ENCODE results near the gene SULT2A1.

SULT2A1 gene

DNA sequence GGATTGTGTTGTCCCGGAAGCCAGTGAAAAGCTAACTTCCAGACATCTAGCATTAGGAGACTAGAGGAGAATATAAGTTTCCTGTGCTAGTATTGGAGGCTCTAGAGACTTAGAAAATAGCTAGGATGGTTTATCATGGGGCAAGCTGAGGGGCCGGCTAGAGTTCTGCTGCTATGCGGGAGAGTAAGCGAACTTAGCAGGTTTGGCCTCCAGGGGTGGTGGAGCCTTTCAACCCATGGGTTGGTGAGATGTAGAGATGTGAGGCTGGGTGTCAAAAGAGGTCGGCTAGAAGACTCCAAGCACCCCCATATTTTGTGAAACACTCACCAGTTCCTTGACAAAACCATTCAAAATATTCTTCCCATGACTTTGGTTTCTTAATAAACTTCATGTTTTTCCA is 4.4 kb downstream of the SULT2A1 start:
- TF ChIP-seq SIN3A (IDR thresholded peaks at IDR 0.05; ENCODE audit: borderline replicate concordance, insufficient read depth, low read length), result no peak
- TF ChIP-seq POLR2AphosphoS5 (IDR thresholded peaks at IDR 0.05; ENCODE audit: low read depth, low read length), result no peak
- TF ChIP-seq, protein P1, sequence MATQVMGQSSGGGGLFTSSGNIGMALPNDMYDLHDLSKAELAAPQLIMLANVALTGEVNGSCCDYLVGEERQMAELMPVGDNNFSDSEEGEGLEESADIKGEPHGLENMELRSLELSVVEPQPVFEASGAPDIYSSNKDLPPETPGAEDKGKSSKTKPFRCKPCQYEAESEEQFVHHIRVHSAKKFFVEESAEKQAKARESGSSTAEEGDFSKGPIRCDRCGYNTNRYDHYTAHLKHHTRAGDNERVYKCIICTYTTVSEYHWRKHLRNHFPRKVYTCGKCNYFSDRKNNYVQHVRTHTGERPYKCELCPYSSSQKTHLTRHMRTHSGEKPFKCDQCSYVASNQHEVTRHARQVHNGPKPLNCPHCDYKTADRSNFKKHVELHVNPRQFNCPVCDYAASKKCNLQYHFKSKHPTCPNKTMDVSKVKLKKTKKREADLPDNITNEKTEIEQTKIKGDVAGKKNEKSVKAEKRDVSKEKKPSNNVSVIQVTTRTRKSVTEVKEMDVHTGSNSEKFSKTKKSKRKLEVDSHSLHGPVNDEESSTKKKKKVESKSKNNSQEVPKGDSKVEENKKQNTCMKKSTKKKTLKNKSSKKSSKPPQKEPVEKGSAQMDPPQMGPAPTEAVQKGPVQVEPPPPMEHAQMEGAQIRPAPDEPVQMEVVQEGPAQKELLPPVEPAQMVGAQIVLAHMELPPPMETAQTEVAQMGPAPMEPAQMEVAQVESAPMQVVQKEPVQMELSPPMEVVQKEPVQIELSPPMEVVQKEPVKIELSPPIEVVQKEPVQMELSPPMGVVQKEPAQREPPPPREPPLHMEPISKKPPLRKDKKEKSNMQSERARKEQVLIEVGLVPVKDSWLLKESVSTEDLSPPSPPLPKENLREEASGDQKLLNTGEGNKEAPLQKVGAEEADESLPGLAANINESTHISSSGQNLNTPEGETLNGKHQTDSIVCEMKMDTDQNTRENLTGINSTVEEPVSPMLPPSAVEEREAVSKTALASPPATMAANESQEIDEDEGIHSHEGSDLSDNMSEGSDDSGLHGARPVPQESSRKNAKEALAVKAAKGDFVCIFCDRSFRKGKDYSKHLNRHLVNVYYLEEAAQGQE (IDR thresholded peaks at IDR 0.05; ENCODE audit: insufficient read depth in 1 of 2, low read depth in 2 of 2, low read length in 2 of 2), result no peak
- TF ChIP-seq FOXP2 (optimal IDR thresholded peaks at IDR 0.05; ENCODE audit: borderline replicate concordance, extremely low read depth, extremely low read length, insufficient read depth), result no peak
- no peak for TF ChIP-seq TAF1 (IDR thresholded peaks at IDR 0.05; ENCODE audit: borderline replicate concordance, insufficient read depth, low read length)

- TF ChIP-seq TAF1 (IDR thresholded peaks at IDR 0.05; ENCODE audit: borderline replicate concordance, insufficient read depth, low read length), result no peak
- TF ChIP-seq, protein P1 (IDR thresholded peaks at IDR 0.05; ENCODE audit: insufficient read depth in 1 of 2, low read depth in 2 of 2, low read length in 2 of 2), result no peak
- no peak for TF ChIP-seq POLR2AphosphoS5 (IDR thresholded peaks at IDR 0.05; ENCODE audit: low read depth, low read length)
- TF ChIP-seq SIN3A (IDR thresholded peaks at IDR 0.05; ENCODE audit: borderline replicate concordance, insufficient read depth, low read length), result no peak
- TF ChIP-seq FOXP2 (optimal IDR thresholded peaks at IDR 0.05; ENCODE audit: borderline replicate concordance, extremely low read depth, extremely low read length, insufficient read depth), result no peak
Observed at GRCh38 chr19:47878906-47879305, 7.2 kb downstream of the SULT2A1 start.

DNA sequence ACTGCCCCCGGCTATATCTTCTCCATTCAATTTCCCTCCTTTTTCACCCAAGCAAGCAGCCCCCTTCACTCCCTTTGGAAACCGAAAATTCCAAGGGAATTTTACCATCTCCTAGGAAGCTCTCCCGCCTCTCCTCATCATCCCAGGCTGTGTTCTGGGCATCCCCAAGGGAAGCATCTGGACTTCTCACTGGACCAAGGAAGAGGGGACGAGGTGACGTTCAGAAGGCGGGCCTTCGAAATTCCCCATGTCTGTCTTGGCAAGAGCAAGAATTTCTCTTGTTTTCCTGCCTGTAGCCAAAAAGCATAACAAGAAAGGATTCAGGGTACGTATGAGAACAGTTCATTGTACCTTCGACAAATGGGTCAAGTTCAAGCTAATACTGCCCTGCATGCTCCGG is 20.9 kb downstream of the SULT2A1 start:
- TF ChIP-seq FOXP2 (optimal IDR thresholded peaks at IDR 0.05; ENCODE audit: borderline replicate concordance, extremely low read depth, extremely low read length, insufficient read depth) (no peak), TAF1 (IDR thresholded peaks at IDR 0.05; ENCODE audit: borderline replicate concordance, insufficient read depth, low read length) (no peak), SIN3A (IDR thresholded peaks at IDR 0.05; ENCODE audit: borderline replicate concordance, insufficient read depth, low read length) (no peak), POLR2AphosphoS5 (IDR thresholded peaks at IDR 0.05; ENCODE audit: low read depth, low read length) (no peak)
- TF ChIP-seq, protein P1 (IDR thresholded peaks at IDR 0.05; ENCODE audit: insufficient read depth in 1 of 2, low read depth in 2 of 2, low read length in 2 of 2), result no peak

GRCh38 chr19:47863514-47863936 is 22.6 kb downstream of the SULT2A1 start:
- TF ChIP-seq, protein P1 (IDR thresholded peaks at IDR 0.05; ENCODE audit: insufficient read depth in 1 of 2, low read depth in 2 of 2, low read length in 2 of 2), result no peak
- TF ChIP-seq FOXP2 (optimal IDR thresholded peaks at IDR 0.05; ENCODE audit: borderline replicate concordance, extremely low read depth, extremely low read length, insufficient read depth), result peak; percentile 50

GRCh38 chr19:47861630-47862029 is 24.5 kb downstream of the SULT2A1 start:
- TF ChIP-seq POLR2AphosphoS5 (IDR thresholded peaks at IDR 0.05; ENCODE audit: low read depth, low read length), result no peak
- TF ChIP-seq SIN3A (IDR thresholded peaks at IDR 0.05; ENCODE audit: borderline replicate concordance, insufficient read depth, low read length), result no peak
- TF ChIP-seq FOXP2 (optimal IDR thresholded peaks at IDR 0.05; ENCODE audit: borderline replicate concordance, extremely low read depth, extremely low read length, insufficient read depth), result no peak
- TF ChIP-seq, protein P1 (IDR thresholded peaks at IDR 0.05; ENCODE audit: insufficient read depth in 1 of 2, low read depth in 2 of 2, low read length in 2 of 2), result no peak
- TF ChIP-seq TAF1 (IDR thresholded peaks at IDR 0.05; ENCODE audit: borderline replicate concordance, insufficient read depth, low read length), result no peak

All from PFSK-1 (cell line).